Spleen (tissue), 11 donors: ENCODE measurements around the gene FMNL3. TPM values are rescaled to one million over a fixed set of nuclear protein-coding genes. Genes with fewer than 3 reads are reported as not detected.

Experiments used
- DNase-seq: peaks from one replicate; pipeline ENCODE4 v3.0.0-alpha.2; 2020
- H3K27ac ChIP-seq, 8 donors: fragments of 200-600 bp; sonication (generic) in 7 of 8; 1 replicate in 4 of 8; 2 replicates in 4 of 8; pipeline versions ENCODE4 v1.5.0 to v1.8.0; 2016 to 2021; ENCODE audit warnings: inconsistent platforms in 4 of 8, mild to moderate bottlenecking in 4 of 8, moderate library complexity in 1 of 8
- H3K27me3 ChIP-seq, 7 donors: fragments of 200-600 bp; sonication (generic) in 6 of 7; replicated peaks in 1 of 7; 1 replicate in 4 of 7; 2 replicates in 3 of 7; pipeline versions ENCODE4 v1.5.0 to v1.8.0; 2016 to 2021; ENCODE audit warnings: inconsistent platforms in 3 of 7, mild to moderate bottlenecking in 1 of 7
- H3K36me3 ChIP-seq, 6 donors: fragments of 200-600 bp; sonication (generic) in 5 of 6; 1 replicate in 4 of 6; 2 replicates in 2 of 6; pipeline versions ENCODE4 v1.5.0 to v1.8.0; 2016 to 2021; ENCODE audit warnings: inconsistent platforms in 2 of 6
- H3K4me1 ChIP-seq, 6 donors: fragments of 200-600 bp; sonication (generic) in 5 of 6; 1 replicate in 3 of 6; 2 replicates in 3 of 6; pipeline versions ENCODE4 v1.5.0 to v1.8.0; 2016 to 2021; ENCODE audit warnings: inconsistent platforms in 3 of 6
- H3K4me3 ChIP-seq, 8 donors: fragments of 200-600 bp; sonication (generic) in 7 of 8; 1 replicate in 4 of 8; 2 replicates in 4 of 8; pipeline versions ENCODE4 v1.5.0 to v1.8.0; 2016 to 2021; ENCODE audit warnings: inconsistent platforms in 4 of 8, mild to moderate bottlenecking in 4 of 8, moderate library complexity in 2 of 8
- H3K9me3 ChIP-seq, 8 donors: fragments of 200-600 bp; sonication (generic) in 7 of 8; 1 replicate in 4 of 8; 2 replicates in 4 of 8; pipeline versions ENCODE4 v1.5.0 to v1.8.0; 2016 to 2021; ENCODE audit warnings: inconsistent platforms in 4 of 8
- POLR2A ChIP-seq, 3 donors: fragments of 450-650 bp; IDR thresholded peaks; one replicate each; pipeline ENCODE4 v1.5.1; 2017; ENCODE audit warnings: antibody characterized with exemption in 3 of 3, mild to moderate bottlenecking in 1 of 3
- POLR2AphosphoS5 ChIP-seq, 3 donors: sonication (generic); formaldehyde crosslinking; IDR thresholded peaks; one replicate each; pipeline ENCODE4 v1.5.1; 2017; ENCODE audit warnings: antibody characterized with exemption in 3 of 3
- WGBS, 5 donors: extraction: QIAGEN DNeasy Blood & Tissue Kit in 3 of 5; methylation state at CpG; one replicate each; pipeline versions ENCODE4 v1.1.5 to v1.1.7; 2013 to 2018; 5-methylcytosine and 5-hydroxymethylcytosine counted together
- intact Hi-C: fragments of 100-400 bp; cut with DNase I; formaldehyde crosslinking; loops from one replicate; pipeline ENCODE4 v1.15.0; 2023; ENCODE audit warnings: low total_unique reads
- polyA plus RNA-seq, 3 donors: library from polyadenylated mRNA; stranded (reverse); fragments of 200-250 nt; gene quantifications; one replicate each; pipeline ENCODE4 v1.2.1, GENCODE V29; 2013
- total RNA-seq, 7 donors: library from RNA; depleted of rRNA in 3 of 7; stranded (reverse); fragments of >200 nt in 3 of 7; fragmentation: NEBNext Ultra II Directional in 4 of 7; extraction: Animal tissue kit (Norgen Biotek cat#: 25700) in 4 of 7; gene quantifications; one replicate each; pipeline versions ENCODE4 v1.1.0 to v1.2.1, GENCODE V29; 2016 to 2021
- TF ChIP-seq, protein P1 (sequence below), 11 experiments: fragments of 200-600 bp in 7 of 11; fragments of 450-650 bp in 4 of 11; sonication (generic) in 4 of 11; IDR thresholded peaks in 8 of 11; conservative IDR thresholded peaks in 3 of 11; 1 replicate in 7 of 11; 2 replicates in 4 of 11; pipeline versions ENCODE4 v1.4.0 to v1.8.0; 2016 to 2021; ENCODE audit warnings: antibody characterized with exemption in 11 of 11, inconsistent platforms in 4 of 11, mild to moderate bottlenecking in 1 of 11
- donor health status: healthy with polysubstance abuse.
- donor health status: DM: no; HTN: no; CAD: no; lungs with moderate emphysema.
- donor health status: DM: no; HTN: no; CAD: no.
- donor health status: Bipolar disorder and iron deficiency.
- donor health status: healthy.
- donor health status: DM: no; HTN: no; CAD: no.
- donor health status: DM: yes; HTN: yes; CAD: no.

The FMNL3 gene
- total and polyA plus RNA-seq, 10 donors = 8.6 to 46.9 (median 27.3) TPM

- Histone ChIP-seq H3K27ac (no peak overlapping the region), H3K4me1 (peaks cover 2 to 41% (median 16%) of the 10 kb centered on the region in 6 donors), H3K27me3 (no peaks in the 10 kb centered on the region), H3K9me3 (no peaks in the 10 kb centered on the region), H3K4me3 (no peak overlapping the region), H3K36me3 (peaks cover 0 to 100% (median 50%) of the 10 kb centered on the region in 6 donors)
- TF ChIP-seq, protein P1, sequence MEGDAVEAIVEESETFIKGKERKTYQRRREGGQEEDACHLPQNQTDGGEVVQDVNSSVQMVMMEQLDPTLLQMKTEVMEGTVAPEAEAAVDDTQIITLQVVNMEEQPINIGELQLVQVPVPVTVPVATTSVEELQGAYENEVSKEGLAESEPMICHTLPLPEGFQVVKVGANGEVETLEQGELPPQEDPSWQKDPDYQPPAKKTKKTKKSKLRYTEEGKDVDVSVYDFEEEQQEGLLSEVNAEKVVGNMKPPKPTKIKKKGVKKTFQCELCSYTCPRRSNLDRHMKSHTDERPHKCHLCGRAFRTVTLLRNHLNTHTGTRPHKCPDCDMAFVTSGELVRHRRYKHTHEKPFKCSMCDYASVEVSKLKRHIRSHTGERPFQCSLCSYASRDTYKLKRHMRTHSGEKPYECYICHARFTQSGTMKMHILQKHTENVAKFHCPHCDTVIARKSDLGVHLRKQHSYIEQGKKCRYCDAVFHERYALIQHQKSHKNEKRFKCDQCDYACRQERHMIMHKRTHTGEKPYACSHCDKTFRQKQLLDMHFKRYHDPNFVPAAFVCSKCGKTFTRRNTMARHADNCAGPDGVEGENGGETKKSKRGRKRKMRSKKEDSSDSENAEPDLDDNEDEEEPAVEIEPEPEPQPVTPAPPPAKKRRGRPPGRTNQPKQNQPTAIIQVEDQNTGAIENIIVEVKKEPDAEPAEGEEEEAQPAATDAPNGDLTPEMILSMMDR (IDR thresholded peaks at IDR 0.05 in 8 of 11, conservative IDR thresholded peaks at IDR 0.05 in 3 of 11) = no peak
- no peak for TF ChIP-seq POLR2A (IDR thresholded peaks at IDR 0.05)
- DNase-seq = peak; percentile 50
- WGBS, 5 donors = 83 to 86% (median 83%) methylated on average over 4 of the region's 4 CpGs
- intact Hi-C loops = no loop called here
Measured at GRCh38 chr12:49652921-49653520, 54.2 kb downstream of the FMNL3 start.

- Histone ChIP-seq H3K27ac (no peak overlapping the region), H3K9me3 (no peaks in the 10 kb centered on the region), H3K27me3 (no peaks in the 10 kb centered on the region), H3K4me1 (peaks cover 7 to 47% (median 22%) of the 10 kb centered on the region in 6 donors), H3K36me3 (peaks cover 0 to 100% (median 48%) of the 10 kb centered on the region in 6 donors), H3K4me3 (no peak overlapping the region)
- intact Hi-C loops = no loop called here
- WGBS, 5 donors = 73 to 84% (median 79%) methylated on average over 5 to 8 of the region's 8 CpGs
- DNase-seq = peak; percentile 29
- TF ChIP-seq, protein P1 (IDR thresholded peaks at IDR 0.05 in 8 of 11, conservative IDR thresholded peaks at IDR 0.05 in 3 of 11) = no peak
- TF ChIP-seq POLR2A (IDR thresholded peaks at IDR 0.05) (no peak), POLR2AphosphoS5 (IDR thresholded peaks at IDR 0.05) (no peak)
Measured at GRCh38 chr12:49651855-49652254, 55.4 kb downstream of the FMNL3 start.

GRCh38 chr12:49649892-49650291, 57.3 kb downstream of the FMNL3 start:
- intact Hi-C loops = no loop called here
- no peak overlapping the region for H3K27ac ChIP-seq
- no peaks in the 10 kb centered on the region for H3K9me3 ChIP-seq
- 86 to 95% (median 89%) methylated on average over 4 to 5 of the region's 5 CpGs for WGBS, 5 donors
- no peaks in the 10 kb centered on the region for H3K27me3 ChIP-seq
- H3K4me3 ChIP-seq = no peak overlapping the region
- TF ChIP-seq POLR2A (IDR thresholded peaks at IDR 0.05) (no peak), POLR2AphosphoS5 (IDR thresholded peaks at IDR 0.05) (no peak)
- TF ChIP-seq, protein P1 (IDR thresholded peaks at IDR 0.05 in 8 of 11, conservative IDR thresholded peaks at IDR 0.05 in 3 of 11) = no peak
- DNase-seq = no peak
- peaks cover 0 to 100% (median 47%) of the 10 kb centered on the region in 6 donors for H3K36me3 ChIP-seq
- H3K4me1 ChIP-seq = peaks cover 7 to 46% (median 26%) of the 10 kb centered on the region in 6 donors

DNA sequence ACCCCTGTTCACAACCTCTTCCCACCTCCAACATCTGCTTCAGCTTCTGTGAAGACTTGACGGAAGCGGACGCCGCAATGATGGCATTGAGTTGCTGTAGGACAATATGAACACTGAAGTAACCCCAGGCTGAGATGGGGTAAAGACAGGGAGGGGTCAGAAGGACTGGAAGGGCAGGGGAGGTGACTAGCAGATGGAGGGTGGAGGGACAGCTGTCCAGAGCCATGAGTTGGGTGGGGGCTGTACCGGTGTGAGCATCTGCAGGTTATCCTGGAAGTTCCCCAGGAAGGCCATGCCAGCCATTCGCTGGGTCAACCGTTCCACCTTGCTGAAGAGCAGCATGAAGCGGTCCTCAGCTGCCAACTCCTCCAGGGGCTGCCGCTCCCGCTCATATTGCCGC, 57.8 kb downstream of the FMNL3 start:
- TF ChIP-seq POLR2A (IDR thresholded peaks at IDR 0.05) (no peak), POLR2AphosphoS5 (IDR thresholded peaks at IDR 0.05) (no peak)
- TF ChIP-seq, protein P1 (IDR thresholded peaks at IDR 0.05 in 8 of 11, conservative IDR thresholded peaks at IDR 0.05 in 3 of 11) = no peak
- DNase-seq = peak; percentile 66
- H3K27ac ChIP-seq = no peak overlapping the region
- peaks cover 11 to 47% (median 29%) of the 10 kb centered on the region in 6 donors for H3K4me1 ChIP-seq
- H3K9me3 ChIP-seq = no peaks in the 10 kb centered on the region
- 96 to 99% (median 96%) methylated on average over 11 of the region's 11 CpGs for WGBS, 5 donors
- no peak overlapping the region for H3K4me3 ChIP-seq
- peaks cover 0 to 98% (median 45%) of the 10 kb centered on the region in 6 donors for H3K36me3 ChIP-seq
- intact Hi-C loops = no loop called here
- H3K27me3 ChIP-seq = no peaks in the 10 kb centered on the region
